ENCODE data around the gene AKR1A1.

The AKR1A1 gene

DNA sequence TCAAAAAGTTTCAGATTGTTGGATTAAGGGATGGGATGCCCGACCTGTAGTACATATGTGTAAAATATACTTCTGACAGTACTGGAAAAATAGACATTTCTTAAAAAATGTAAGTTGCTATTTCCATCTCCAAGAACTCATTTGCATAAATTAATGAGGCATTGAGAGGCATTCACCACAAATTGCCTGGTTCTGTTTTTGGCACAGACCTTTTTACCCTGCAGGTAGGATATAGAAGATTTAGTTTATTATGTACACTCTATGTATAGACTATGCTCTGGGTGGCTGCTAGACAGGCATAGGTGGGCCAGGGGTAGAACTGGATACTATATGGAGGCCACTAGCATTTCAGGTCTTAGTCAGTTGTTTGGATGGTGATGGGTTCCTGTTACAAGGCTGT lies 65.3 kb downstream of the AKR1A1 start:
- no peak for DNase-seq (ENCODE audit: low read depth in 2 of 2)

- DNase-seq (ENCODE audit: low read depth in 2 of 2) = no peak
These were observed 67.0 kb downstream of the AKR1A1 start for GRCh38 chr1:45617618-45618017.

- DNase-seq (ENCODE audit: low read depth in 2 of 2) = no peak
These were observed 68.7 kb downstream of the AKR1A1 start for GRCh38 chr1:45619149-45619921.
